Activated B cell treated with CpG ODN at 0.5 μM for 24 hours (primary cell): ENCODE measurements around the gene LILRB2. TPM values are rescaled to one million over a fixed set of nuclear protein-coding genes. Genes with fewer than 3 reads are reported as not detected.
A peak's percentile ranks its signal among the peaks of the same experiment; 100 is the strongest.
"Not testable (repeated sequence)": the region's sequence is repeated elsewhere in the genome, so short reads cannot be mapped to it uniquely, and the experiment has no call there.

Experiments used
- ATAC-seq: fragments of 200-7000 bp; cut with Tn5 transposase; one replicate; pipeline ENCODE4 v1.10.0; 2021; ENCODE audit warnings: low read depth, mild to moderate bottlenecking, moderate library complexity
- CTCF ChIA-PET: fragments of 350-600 bp; sonication (Branson Sonifier 250); formaldehyde crosslinking; loops from one replicate; lab custom pipeline; 2021; ENCODE audit warnings: antibody characterized with exemption; lab: Charles Lee
- POLR2A ChIA-PET: fragments of 350-600 bp; sonication (Branson Sonifier 250); formaldehyde crosslinking; loops from one replicate; lab custom pipeline; 2021; ENCODE audit warnings: antibody characterized with exemption; lab: Charles Lee
- DNase-seq: peaks from one replicate; pipeline ENCODE4 v3.0.0; 2022
- H3K27ac Mint-ChIP-seq: one replicate; pipeline ENCODE4 v1.8.0; 2020; ENCODE audit warnings: mixed read lengths
- H3K27me3 Mint-ChIP-seq: one replicate; pipeline ENCODE4 v1.8.0; 2021; ENCODE audit warnings: mixed read lengths
- H3K36me3 Mint-ChIP-seq: one replicate; pipeline ENCODE4 v1.8.0; 2021; ENCODE audit warnings: low read depth, mixed read lengths
- H3K4me1 Mint-ChIP-seq: one replicate; pipeline ENCODE4 v1.8.0; 2021; ENCODE audit warnings: mixed read lengths
- H3K4me3 Mint-ChIP-seq: one replicate; pipeline ENCODE4 v1.8.0; 2020; ENCODE audit warnings: mild to moderate bottlenecking, mixed read lengths
- H3K9me3 Mint-ChIP-seq: one replicate; pipeline ENCODE4 v1.8.0; 2020; ENCODE audit warnings: mixed read lengths
- intact Hi-C: fragments of 100-400 bp; cut with micrococcal nuclease; formaldehyde crosslinking; loops from one replicate; pipeline ENCODE4 v1.15.1; 2024
- total RNA-seq: library from RNA; stranded (reverse); gene quantifications from 2 replicates; pipeline ENCODE4 v1.2.3, GENCODE V29; 2022
- TF ChIP-seq, protein P1 (sequence below): fragments of 200-600 bp; IDR thresholded peaks from one replicate; pipeline ENCODE4 v1.8.0; 2022; ENCODE audit warnings: antibody characterized with exemption, mild to moderate bottlenecking

The LILRB2 gene
- total RNA-seq, 1 donor from 2014 or later = 7.9 TPM

DNA sequence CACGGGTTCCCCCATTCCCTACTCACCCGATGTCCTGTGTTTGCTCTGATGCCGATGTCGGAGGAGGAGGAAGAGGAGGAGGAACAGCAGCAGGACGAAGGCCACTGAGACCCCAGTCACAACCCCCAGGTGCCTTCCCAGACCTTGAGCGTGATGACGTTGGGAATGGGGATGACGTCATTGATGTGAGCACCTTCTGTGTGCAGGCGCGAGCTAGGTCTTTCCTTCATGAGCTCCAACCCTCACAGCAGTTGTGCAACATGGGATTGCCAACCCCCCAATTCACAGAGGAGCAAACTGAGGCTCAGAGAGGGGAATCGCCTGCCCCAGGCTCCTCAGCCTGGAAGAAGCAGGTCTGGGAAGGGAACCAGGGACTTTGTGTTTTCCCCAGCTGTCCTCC lies 28.1 kb downstream of the LILRB2 start:
- ChIA-PET POLR2A (interaction anchor here (0.6 kb wide), 1 partner anchor 50 kb away, joined by 3 read pairs; no protein-coding TSS in a partner anchor), CTCF (interaction anchor here (1.6 kb wide), 1 partner anchor 13 kb away, joined by 6 read pairs; no protein-coding TSS in a partner anchor)
- H3K27me3 Mint-ChIP-seq = peaks cover 10% of the 10 kb centered on the region

DNA sequence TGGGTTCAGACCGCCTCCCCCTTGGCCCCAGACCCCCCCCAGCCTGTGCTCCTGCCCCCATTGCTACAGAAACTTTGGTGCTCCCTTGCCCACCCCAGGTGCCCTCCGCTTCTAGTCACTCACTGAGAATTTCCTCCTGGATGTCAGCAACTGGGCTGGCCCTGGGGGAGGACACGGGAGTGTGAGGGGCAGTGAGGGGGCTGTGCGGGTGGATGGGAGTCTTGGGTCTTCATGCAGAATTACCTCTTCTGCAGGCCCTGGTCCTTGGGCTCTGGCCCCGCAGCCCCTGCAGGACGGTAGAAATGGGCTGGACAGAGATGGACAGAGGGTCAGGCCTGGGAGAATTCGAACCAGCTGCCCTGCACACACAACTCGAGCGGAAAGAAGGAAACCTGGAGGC lies 28.7 kb downstream of the LILRB2 start:
- POLR2A ChIA-PET = interaction anchor here (0.6 kb wide), 1 partner anchor 51 kb away, joined by 3 read pairs; no protein-coding TSS in a partner anchor
- no peaks in the 10 kb centered on the region for H3K36me3 Mint-ChIP-seq

More for the DNA sequence above, 28.1 kb downstream of the LILRB2 start:
- TF ChIP-seq, protein P1, sequence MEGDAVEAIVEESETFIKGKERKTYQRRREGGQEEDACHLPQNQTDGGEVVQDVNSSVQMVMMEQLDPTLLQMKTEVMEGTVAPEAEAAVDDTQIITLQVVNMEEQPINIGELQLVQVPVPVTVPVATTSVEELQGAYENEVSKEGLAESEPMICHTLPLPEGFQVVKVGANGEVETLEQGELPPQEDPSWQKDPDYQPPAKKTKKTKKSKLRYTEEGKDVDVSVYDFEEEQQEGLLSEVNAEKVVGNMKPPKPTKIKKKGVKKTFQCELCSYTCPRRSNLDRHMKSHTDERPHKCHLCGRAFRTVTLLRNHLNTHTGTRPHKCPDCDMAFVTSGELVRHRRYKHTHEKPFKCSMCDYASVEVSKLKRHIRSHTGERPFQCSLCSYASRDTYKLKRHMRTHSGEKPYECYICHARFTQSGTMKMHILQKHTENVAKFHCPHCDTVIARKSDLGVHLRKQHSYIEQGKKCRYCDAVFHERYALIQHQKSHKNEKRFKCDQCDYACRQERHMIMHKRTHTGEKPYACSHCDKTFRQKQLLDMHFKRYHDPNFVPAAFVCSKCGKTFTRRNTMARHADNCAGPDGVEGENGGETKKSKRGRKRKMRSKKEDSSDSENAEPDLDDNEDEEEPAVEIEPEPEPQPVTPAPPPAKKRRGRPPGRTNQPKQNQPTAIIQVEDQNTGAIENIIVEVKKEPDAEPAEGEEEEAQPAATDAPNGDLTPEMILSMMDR = no peak
- H3K36me3 Mint-ChIP-seq = no peaks in the 10 kb centered on the region
- H3K9me3 Mint-ChIP-seq = no peaks in the 10 kb centered on the region
- no peak for DNase-seq
- ATAC-seq = no peak
- no peak overlapping the region for H3K27ac Mint-ChIP-seq
- intact Hi-C loops = no loop called here
- H3K4me3 Mint-ChIP-seq = no peak overlapping the region
- peaks cover 6% of the 10 kb centered on the region for H3K4me1 Mint-ChIP-seq

DNA sequence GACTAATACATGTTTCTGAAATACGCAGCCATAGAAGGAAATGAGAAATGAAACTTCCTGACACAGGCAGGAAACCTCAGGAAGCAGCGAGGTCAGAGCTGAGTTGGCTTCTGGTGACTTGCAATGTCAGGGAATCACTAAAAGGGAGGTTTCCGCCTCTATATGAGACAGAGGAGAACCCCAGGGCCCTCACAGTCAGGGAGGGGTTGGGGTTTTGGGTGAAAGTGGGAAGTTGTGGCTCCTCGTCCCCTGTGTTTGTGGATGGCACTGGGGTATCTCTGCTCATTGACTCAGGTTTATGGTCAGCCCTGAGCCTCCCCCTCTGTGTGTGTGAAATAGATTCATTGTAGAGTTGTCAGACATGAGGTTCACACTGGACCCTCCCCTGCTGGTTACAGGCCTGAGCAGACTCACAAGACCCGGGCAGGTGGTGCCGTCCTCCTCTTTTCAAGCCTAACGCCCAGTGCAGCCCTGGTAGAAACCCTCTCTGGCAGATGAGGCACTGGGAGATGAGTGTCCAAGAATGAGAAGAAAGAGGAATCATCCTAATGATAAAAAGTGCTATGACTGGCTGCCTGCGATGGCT lies 32.8 kb downstream of the LILRB2 start:
- intact Hi-C loops = no loop called here
- ChIA-PET POLR2A (interaction anchor here (0.7 to 1.0 kb wide), 2 partner anchors 22 to 93 kb away, joined by 3 read pairs; no protein-coding TSS in a partner anchor), CTCF (no interaction called here)
- H3K27me3 Mint-ChIP-seq = peaks cover 25% of the 10 kb centered on the region
- ATAC-seq (peak; percentile 52), DNase-seq (no peak)
- H3K9me3 Mint-ChIP-seq = no peaks in the 10 kb centered on the region
- H3K4me3 Mint-ChIP-seq = no peak overlapping the region
- H3K4me1 Mint-ChIP-seq = peaks cover 10% of the 10 kb centered on the region
- H3K27ac Mint-ChIP-seq = no peak overlapping the region
- no peaks in the 10 kb centered on the region for H3K36me3 Mint-ChIP-seq
- TF ChIP-seq, protein P1 = no peak

More for the DNA sequence above, 28.7 kb downstream of the LILRB2 start:
- H3K4me3 Mint-ChIP-seq = no peak overlapping the region
- DNase-seq = no peak
- TF ChIP-seq, protein P1 = no peak
- no peaks in the 10 kb centered on the region for H3K9me3 Mint-ChIP-seq
- no peak for ATAC-seq
- peaks cover 10% of the 10 kb centered on the region for H3K27me3 Mint-ChIP-seq
- intact Hi-C loops = no loop called here
- CTCF ChIA-PET = no interaction called here
- no peak overlapping the region for H3K27ac Mint-ChIP-seq
- peaks cover 10% of the 10 kb centered on the region for H3K4me1 Mint-ChIP-seq

DNA sequence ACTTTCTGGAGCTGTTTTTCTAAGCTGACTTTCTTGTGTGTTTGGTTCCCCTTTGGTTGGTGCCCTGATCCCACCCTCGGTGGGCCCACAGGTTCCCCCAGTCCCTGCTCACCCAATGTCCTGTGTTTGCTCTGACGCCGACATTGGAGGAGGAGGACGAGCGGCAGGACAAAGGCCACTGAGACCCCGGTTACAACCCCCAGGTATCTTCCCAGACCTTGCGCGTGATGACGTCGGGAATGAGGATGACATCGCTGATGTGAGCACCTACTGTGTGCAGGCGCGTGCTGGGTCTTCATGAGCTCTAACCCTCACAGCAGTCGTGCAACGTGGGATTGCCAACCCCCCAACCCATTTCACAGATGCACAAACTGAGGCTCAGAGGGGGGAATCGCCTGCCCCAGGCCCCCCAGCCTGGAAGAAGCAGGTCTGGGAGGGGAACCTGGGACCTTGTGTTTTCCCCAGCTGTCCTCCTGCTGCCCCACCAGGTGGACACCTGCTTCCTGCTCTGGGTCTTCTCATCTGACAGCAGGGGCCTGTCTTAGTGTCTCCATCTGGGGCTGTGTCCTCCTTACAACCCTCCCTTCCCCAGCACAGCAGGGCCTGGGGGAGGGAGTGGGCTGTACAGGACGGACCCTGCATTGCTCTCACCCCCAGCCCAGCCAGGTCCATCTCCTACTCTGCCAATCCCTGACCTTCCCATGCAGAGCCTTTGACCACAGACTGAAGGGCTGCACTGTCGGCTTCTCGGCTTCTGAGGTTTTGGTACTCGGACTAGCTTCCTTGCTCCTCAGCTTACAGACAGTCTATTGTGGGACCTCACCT lies 33.6 kb downstream of the LILRB2 start:
- peaks cover 10% of the 10 kb centered on the region for H3K4me1 Mint-ChIP-seq
- H3K9me3 Mint-ChIP-seq = no peaks in the 10 kb centered on the region
- no peak for ATAC-seq
- H3K36me3 Mint-ChIP-seq = no peaks in the 10 kb centered on the region
- POLR2A ChIA-PET = interaction anchor here (0.7 to 1.0 kb wide), 2 partner anchors 23 to 93 kb away, joined by 3 read pairs; no protein-coding TSS in a partner anchor
- intact Hi-C loops = no loop called here
- CTCF ChIA-PET = no interaction called here
- no peak overlapping the region for H3K27ac Mint-ChIP-seq
- DNase-seq = no peak
- TF ChIP-seq, protein P1 = no peak
- no peak overlapping the region for H3K4me3 Mint-ChIP-seq
- H3K27me3 Mint-ChIP-seq = peaks cover 18% of the 10 kb centered on the region

DNA sequence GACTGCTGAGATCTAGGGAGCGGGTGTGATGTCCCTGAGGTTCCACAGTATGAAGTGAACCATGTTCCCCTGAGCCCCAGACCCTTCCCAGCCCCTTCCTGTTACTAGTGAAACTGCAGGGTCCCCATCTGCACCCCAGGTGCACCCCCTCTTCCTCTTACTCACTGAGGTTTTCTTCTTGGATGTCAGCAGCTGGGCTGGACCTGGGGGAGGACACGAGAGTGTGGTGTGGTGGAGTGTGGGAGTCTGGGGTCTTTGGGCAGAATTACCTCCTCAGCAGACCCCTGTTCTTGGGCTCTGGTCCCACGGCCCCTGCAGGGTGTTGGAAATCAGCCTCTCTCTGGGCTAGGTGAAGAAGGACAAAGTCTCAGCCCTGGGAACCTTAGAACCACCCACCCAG lies 35.0 kb downstream of the LILRB2 start:
- peaks cover 10% of the 10 kb centered on the region for H3K4me1 Mint-ChIP-seq
- TF ChIP-seq, protein P1 = no peak
- no peak overlapping the region for H3K4me3 Mint-ChIP-seq
- no peaks in the 10 kb centered on the region for H3K36me3 Mint-ChIP-seq
- POLR2A ChIA-PET = no interaction called here
- intact Hi-C loops = no loop called here
- DNase-seq = no peak
- H3K27ac Mint-ChIP-seq = no peak overlapping the region
- CTCF ChIA-PET = no interaction called here
- no peak for ATAC-seq
- no peaks in the 10 kb centered on the region for H3K9me3 Mint-ChIP-seq
- H3K27me3 Mint-ChIP-seq = peaks cover 15% of the 10 kb centered on the region

DNA sequence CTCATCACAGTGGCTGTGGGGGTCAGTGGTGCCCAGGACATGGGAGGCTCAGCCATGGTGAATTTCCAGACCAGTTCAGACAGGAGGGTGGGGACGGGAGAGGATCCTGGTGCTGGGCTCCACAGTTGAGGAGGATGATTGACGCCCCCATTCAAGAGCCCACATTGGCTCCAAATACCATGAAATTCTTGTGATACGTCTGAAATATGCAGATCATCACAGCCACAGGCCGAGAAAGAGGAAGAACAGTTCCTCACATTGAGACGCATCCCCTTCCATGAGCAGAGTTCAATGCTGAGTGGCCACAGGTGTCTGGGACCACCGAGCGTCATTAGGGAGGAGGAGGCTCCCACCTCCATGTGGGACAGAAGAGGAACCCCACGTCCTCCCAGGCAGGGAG lies 37.1 kb downstream of the LILRB2 start:
- POLR2A ChIA-PET, H3K36me3 Mint-ChIP-seq, H3K4me3 Mint-ChIP-seq, intact Hi-C loops, H3K27ac Mint-ChIP-seq, CTCF ChIA-PET, H3K4me1 Mint-ChIP-seq, H3K9me3 Mint-ChIP-seq, DNase-seq, ATAC-seq: not testable (repeated sequence)
- H3K27me3 Mint-ChIP-seq = peaks cover 15% of the 10 kb centered on the region

DNA sequence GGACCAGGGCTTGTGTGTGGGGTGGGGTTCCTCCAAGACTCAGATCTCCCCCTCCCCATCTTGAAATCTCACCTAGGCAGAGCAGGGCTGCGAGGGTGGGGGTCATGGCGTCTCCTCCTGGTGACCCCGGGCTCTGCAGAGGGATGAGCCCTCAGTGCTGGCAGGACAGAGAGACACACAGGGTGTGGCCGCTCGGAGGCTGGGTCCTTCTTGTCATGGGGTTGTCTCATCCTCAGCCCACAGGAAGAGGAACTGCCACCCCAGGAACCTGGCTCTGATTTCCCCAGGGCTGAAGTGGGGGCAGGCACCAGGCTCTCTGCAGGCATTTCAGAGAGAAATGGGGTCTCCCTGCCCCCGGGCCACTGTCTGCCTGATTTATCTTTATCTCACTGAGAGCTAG lies 38.3 kb downstream of the LILRB2 start, which contains the start of gene LILRA6:
Gene LILRA6, minus strand, starts transcription at position 145 of the 400 bp plus-strand sequence.
- H3K27me3 Mint-ChIP-seq = peaks cover 17% of the 10 kb centered on the region
- ATAC-seq, POLR2A ChIA-PET, H3K4me1 Mint-ChIP-seq, H3K4me3 Mint-ChIP-seq, DNase-seq, CTCF ChIA-PET, H3K9me3 Mint-ChIP-seq, intact Hi-C loops, H3K27ac Mint-ChIP-seq, H3K36me3 Mint-ChIP-seq: not testable (repeated sequence)
